ENCODE results near the gene REPIN1.
"Not testable (repeated sequence)": the region's sequence is repeated elsewhere in the genome, so short reads cannot be mapped to it uniquely, and the experiment has no call there.

REPIN1 gene

GRCh38 chr7:150377635-150378034 is 9.0 kb downstream of the REPIN1 start:
- DNase-seq: peak; percentile 51 to 57

- DNase-seq: peak; percentile 87 to 94
Measured at GRCh38 chr7:150378115-150378852, 9.7 kb downstream of the REPIN1 start.

- peak; percentile 88 to 99 for DNase-seq
Measured at GRCh38 chr7:150378853-150379440, 10.3 kb downstream of the REPIN1 start, which contains the start of gene ZNF775. TSS of gene ZNF775 (plus strand) at chr7:150379330. CDS start at chr7:150388471, 9,141 bp downstream.

- peak in 1 of 2 experiments; percentile 54 for DNase-seq
Measured at GRCh38 chr7:150379441-150380379, 11.1 kb downstream of the REPIN1 start.

- DNase-seq: peak in 1 of 2 experiments; percentile 48
Measured at GRCh38 chr7:150380463-150380862, 11.8 kb downstream of the REPIN1 start.

GRCh38 chr7:150381096-150381495 is 12.5 kb downstream of the REPIN1 start:
- peak in 1 of 2 experiments; percentile 66 for DNase-seq

GRCh38 chr7:150381785-150382122 is 13.1 kb downstream of the REPIN1 start:
- no peak for DNase-seq

GRCh38 chr7:150382123-150382843 is 13.7 kb downstream of the REPIN1 start:
- DNase-seq: peak; percentile 66 to 88

- DNase-seq: peak; percentile 93 to 97
Measured at GRCh38 chr7:150382844-150383225, 14.2 kb downstream of the REPIN1 start.

- DNase-seq: peak; percentile 99 to 100
Measured at GRCh38 chr7:150383710-150384397, 15.2 kb downstream of the REPIN1 start.

- DNase-seq: peak in 1 of 2 experiments; percentile 71
Measured at GRCh38 chr7:150384406-150385301, 16.0 kb downstream of the REPIN1 start.

- DNase-seq: peak; percentile 38 to 74
Measured at GRCh38 chr7:150385302-150385723, 16.7 kb downstream of the REPIN1 start.

GRCh38 chr7:150385884-150386283 is 17.3 kb downstream of the REPIN1 start:
- DNase-seq: not testable (repeated sequence)

- DNase-seq: no peak
Measured at GRCh38 chr7:150388306-150388705, 19.7 kb downstream of the REPIN1 start.

- DNase-seq: peak; percentile 38 to 70
Measured at GRCh38 chr7:150388709-150389531, 20.3 kb downstream of the REPIN1 start.

GRCh38 chr7:150389532-150389816 is 20.9 kb downstream of the REPIN1 start:
- no peak for DNase-seq

- DNase-seq: no peak
Measured at GRCh38 chr7:150390205-150390604, 21.6 kb downstream of the REPIN1 start.

GRCh38 chr7:150393325-150393724 is 24.7 kb downstream of the REPIN1 start:
- no peak for DNase-seq

- DNase-seq: no peak
Measured at GRCh38 chr7:150396426-150396825, 27.8 kb downstream of the REPIN1 start.

- DNase-seq: no peak
Measured at GRCh38 chr7:150396851-150397260, 28.2 kb downstream of the REPIN1 start.
